Measurements from ENCODE around the gene MAN2C1.

- TF ChIP-seq CTCF (IDR thresholded peaks at IDR 0.05) (no peak), POLR2A (IDR thresholded peaks at IDR 0.05) (no peak)
Observed at GRCh38 chr15:75371901-75372688, 3.7 kb upstream of the MAN2C1 start.

All from breast epithelium (tissue), 3 donors.